GM12891 (cell line): ENCODE data around the gene TMEM38B.

Experiments
- PAX5 ChIP-seq: IDR thresholded peaks from 2 replicates; pipeline ENCODE4 v1.6.1; 2011; ENCODE audit warnings: low read length, moderate library complexity, mild to moderate bottlenecking; ENCODE audit not compliant: insufficient read depth, severe bottlenecking
- POLR2A ChIP-seq: IDR thresholded peaks from 2 replicates; pipeline ENCODE4 v1.6.1; 2011; ENCODE audit warnings: low read depth, low read length, control low read depth
- POLR2AphosphoS5 ChIP-seq: IDR thresholded peaks from 2 replicates; pipeline ENCODE4 v1.6.1; 2011; ENCODE audit warnings: low read depth, low read length, control low read depth
- SPI1 ChIP-seq: IDR thresholded peaks from 2 replicates; pipeline ENCODE4 v1.6.1; 2011; ENCODE audit warnings: low read depth, low read length, control low read depth
- TAF1 ChIP-seq: IDR thresholded peaks from 2 replicates; pipeline ENCODE4 v1.6.1; 2011; ENCODE audit warnings: low read depth, low read length, control low read depth

- TF ChIP-seq POLR2A (no peak), POLR2AphosphoS5 (no peak), SPI1 (no peak), TAF1 (no peak), PAX5 (no peak)
Observed at GRCh38 chr9:105701145-105701544, 6.8 kb downstream of the TMEM38B start.
